Stimulated activated CD4-positive, alpha-beta T cell treated with anti-CD3 and anti-CD28 coated beads, Interleukin-1b, Interleukin-23, amount 100 ng/mL, for 1 hour (primary cell): ENCODE measurements around the gene GABRB1.

Experiments
- DNase-seq, 2 donors: peaks; one replicate each; pipeline ENCODE4 v3.0.0-alpha.2; 2020; ENCODE audit warnings: low read depth in 2 of 2

GABRB1 gene

DNA sequence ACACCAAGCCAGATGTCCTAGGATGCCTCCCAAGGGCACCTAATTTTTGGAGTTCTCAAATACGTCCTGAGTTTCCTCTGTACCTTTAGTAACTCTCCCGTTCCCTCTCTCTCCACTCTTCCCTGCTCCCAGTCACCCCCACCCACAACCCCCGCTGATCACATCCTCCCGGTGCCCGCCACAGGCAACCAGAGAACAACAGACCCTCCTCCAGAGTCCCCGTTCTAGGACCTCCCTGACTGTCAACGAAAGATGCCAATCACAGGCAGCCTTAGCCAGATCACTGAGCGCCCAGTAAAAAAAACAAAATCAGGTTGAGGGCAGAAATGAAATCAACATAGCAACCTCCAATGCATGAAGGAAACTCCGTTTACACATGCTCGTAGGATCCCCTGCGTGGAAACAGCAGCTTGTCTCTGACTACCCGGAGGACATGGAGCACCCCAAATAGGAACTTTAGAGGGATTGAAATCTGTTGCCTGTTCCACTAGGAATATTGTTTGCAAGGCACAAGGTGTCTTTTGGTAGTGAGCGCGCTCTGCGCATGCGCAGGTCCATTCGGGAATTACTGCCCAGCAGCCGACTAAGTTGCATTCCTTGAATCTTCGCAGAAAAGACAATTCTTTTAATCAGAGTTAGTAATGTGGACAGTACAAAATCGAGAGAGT, at the start of gene GABRB1:
TSS of gene GABRB1 (plus strand) at position 557 of the 668 bp plus-strand sequence.
- no peak for DNase-seq

GRCh38 chr4:46984781-46985180, 46.6 kb upstream of the GABRB1 start:
- no peak for DNase-seq

DNA sequence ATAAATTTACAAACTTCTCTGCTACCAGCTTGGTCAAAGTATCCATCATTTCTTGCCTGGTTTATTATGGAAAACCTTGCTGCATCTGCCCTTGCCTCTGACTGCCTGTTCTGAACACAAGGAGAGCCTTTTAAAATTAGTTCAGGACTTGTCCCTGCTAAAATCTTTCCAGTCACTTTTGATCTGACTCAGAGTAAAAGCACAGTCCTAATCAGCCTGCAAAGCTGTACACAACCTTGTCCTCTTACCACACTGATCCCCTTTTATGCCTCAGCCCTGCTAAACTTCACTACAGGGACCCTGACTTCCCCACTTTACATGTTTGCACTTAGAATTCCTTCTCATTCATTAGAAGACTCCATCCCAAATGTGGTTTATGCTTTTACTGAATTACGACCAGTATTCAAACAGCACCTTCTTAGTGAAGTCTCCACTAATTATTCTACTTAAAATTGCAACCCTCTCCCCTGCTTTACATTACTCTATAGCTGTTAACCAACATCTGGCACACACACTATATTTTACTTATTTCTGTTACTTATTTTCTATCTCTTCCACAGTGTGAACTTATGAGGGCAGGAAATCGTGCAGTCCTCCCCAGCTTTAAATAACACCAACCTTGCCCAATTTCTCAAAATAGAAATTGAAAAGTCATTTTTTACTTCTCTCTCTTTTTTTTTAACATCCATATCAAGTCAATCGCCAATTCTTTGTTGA, 44.3 kb upstream of the GABRB1 start:
- no peak for DNase-seq

- DNase-seq: no peak
Measured at GRCh38 chr4:46992338-46992737, 39.0 kb upstream of the GABRB1 start.

GRCh38 chr4:46993075-46994006, 38.0 kb upstream of the GABRB1 start, which contains the start of gene GABRA4:
Gene GABRA4, minus strand, starts transcription at chr4:46993581. Its CDS starts 157 bp downstream, at chr4:46993424.
- DNase-seq: no peak

GRCh38 chr4:46994007-46994405, 37.4 kb upstream of the GABRB1 start:
- DNase-seq: no peak

DNA sequence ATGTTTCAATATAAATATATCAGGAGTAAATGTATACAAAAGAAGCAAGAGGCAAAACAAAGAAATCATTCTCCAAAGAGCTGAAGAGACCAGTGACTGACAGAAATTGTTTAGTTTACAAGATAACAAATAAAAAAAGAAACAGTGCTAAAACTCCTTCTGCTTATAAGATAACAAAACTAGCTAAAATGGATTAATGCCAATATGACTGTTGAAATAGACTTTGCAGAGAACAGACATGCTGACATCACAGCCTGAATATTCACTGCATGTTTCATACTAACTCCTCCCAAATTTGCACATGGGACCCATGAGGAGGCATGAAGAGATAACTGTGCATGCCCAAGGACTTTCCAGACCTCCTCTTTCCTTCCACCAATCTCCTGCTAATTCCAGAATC, 31.8 kb upstream of the GABRB1 start:
- no peak for DNase-seq

DNA sequence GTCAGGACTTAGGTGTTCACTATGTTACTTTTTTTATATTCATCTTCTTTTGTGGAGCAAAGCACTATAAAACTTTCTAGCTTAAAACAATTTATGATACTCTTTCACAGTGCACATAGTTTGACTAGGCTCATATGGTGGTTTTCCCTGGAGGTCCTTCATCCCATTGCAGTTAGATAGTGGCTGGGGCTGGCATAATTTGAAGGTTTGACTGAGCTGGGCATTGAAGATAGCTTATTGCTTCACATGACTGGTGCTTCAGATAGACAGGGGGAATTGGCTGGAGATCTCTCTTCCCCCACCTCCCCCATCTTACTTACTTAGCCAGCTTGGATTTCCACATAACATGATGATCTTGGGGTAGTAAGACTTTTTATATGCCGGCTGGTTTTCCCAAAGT, 31.0 kb upstream of the GABRB1 start:
- no peak for DNase-seq

DNA sequence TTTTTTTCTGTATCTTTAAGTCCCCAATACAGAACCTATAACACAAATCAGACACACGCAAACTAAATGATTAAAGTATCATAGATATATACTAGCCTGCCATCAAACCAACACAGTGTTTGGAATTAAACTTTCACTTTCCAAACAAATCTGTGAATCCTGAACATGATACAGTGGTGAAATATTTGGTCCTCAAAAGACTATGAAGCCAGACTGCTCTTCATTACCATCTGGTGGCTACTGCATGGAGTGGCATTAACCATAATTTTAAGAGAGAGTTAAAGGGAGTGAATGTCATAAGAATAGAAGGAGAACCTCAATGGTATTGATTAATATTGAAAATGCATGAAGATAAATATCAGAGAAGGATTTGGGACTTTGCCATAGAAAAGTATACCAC, 28.8 kb upstream of the GABRB1 start:
- DNase-seq: no peak

DNA sequence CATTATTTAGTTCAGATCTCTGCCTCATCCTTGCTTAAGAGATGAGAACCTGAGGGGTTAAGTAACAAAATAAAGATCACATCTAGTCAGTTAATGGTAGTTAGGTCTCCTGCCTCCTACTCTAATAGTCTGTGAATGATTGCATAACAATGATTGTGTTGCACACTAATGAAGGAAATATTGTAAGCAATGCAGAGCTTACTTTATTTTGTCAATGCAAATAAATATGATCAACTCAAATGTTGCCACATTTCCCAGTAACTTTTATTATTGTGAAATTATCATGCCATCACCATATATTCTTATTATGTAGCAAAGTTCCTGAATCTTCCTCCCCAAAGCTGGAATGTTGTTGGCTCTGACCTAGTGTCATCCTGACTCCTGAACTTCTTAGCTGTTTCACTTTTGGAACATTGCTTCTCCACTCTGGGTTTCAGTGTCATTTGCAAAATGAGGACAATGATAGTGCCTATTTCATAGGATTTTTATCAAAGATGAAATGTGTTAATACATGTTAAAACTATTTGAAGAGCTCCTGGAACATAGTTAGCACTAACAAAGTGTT, 20.9 kb upstream of the GABRB1 start:
- DNase-seq: no peak

DNA sequence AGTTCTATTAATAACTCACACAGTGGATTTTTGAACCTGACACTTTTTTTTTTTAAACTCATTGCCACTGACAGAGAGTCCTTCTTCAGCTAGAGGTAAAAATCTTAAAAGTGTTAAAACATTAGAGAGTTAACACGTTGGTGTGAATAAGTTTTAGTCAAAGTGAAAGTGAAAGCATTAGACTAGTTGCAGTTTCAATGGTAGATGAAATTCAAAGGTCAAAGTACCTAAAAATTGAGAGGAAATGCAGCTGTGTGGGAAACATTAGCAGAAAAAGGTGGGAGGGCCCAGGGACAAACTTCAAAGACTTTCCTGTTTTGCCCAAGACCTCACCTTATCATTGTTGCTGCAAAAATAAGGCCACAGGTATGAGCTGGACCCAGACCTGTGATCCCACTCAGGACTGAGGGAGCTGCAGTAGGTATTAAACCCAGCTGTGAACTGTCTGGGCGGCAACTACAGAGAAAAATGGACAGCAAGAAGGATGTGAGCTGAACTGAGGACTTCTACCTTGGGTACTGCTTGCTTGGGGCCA, 20.4 kb upstream of the GABRB1 start:
- no peak for DNase-seq

- DNase-seq: no peak
Measured at GRCh38 chr4:47012676-47013075, 18.7 kb upstream of the GABRB1 start.

GRCh38 chr4:47013373-47013772, 18.0 kb upstream of the GABRB1 start:
- DNase-seq: no peak

DNA sequence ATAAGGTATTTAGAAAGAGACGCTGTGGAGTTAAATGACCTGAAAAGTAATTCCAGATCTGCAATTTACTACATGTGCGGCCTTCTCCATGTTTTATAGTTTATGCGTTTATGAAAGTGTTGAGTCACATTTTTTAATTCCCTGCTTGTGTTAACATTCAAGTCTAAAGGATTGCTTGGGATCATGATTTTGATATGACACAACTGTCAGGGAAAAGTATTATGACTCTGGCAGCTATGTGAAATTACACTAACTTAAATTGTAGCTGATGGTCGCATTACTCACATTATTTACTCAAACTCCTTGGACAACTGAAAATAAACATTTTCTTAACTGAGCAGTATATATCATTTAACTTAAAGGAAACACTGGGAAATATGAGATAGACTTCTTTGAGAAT, 14.3 kb upstream of the GABRB1 start:
- no peak for DNase-seq

DNA sequence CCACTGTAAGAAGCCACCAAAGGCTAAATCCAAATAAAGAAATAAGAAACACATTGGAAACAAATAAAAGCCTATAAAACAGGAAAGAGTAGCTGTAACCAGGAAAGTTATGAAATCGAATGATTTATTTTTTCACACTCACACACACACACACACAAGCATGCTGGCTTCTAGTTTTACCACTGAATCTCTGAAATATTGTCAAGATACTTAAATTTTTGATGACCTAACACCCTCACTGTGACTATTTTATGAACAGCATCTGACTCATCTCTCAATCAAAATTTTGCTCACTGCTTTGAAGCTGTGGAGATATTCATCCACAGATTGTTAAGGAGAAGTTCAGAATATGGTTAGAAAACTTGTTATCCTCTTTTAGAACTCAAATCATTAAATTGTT, 13.9 kb upstream of the GABRB1 start:
- DNase-seq: no peak

DNA sequence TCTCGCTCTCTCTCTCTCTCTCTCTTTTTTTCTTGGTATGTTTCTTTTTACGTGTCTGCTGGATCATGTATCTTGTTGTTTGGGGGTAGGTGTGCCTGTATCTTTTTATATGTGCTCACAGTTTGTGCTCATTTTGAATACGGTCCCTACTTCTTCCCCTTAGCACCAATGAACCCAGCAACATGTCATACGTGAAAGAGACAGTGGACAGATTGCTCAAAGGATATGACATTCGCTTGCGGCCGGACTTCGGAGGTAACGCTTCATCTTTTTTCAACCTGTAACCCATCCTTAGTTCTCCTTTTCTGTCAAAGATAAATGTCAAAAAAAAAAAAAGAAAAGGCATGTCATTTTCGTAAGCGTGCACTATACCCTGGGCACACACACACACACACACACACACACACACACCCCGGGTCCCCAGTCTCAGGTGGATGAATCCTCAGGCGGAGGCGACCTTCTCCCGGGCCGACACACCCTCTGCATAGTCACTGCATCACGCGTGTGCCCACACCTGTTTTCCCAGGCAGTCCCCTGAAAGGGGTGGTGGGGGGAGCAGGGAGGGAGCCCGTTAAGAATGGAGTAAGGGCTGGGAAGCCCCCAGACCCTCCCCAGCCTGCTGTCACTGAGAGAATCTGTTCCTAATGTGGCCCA, 511 bp downstream of the GABRB1 start:
- DNase-seq: no peak

DNA sequence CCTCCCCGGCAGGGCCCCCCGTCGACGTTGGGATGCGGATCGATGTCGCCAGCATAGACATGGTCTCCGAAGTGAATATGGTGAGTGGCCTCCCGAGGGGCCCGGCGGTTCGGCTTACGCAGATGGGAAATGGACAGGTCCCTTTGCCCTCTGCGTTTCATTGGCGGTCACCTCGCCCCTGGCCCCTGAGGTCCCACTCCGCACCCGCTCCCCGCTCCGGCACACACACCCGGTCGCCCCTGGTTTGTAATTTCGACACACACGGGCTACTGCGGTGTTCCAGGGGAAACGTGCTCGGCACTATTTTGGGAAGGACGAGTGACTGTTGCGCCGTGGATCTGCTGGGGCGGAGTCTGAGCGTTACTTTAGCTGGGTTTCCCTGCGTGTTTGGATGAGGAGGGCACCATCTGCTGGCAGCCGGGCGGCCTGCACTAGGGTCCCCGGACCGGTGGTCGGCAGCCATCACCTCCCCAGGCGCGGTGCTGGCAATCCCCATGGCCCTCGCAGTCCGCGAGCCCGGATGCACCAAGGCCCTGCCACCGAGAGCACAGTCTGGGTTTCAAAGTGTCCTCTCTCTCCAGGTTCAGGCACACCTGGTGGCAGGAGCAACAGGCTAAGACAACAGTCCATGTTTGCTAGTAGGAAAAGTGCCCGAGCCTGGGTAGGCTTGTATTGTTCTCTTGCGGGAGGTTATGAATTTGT, 1.2 kb downstream of the GABRB1 start:
- no peak for DNase-seq

GRCh38 chr4:47038263-47038662, 6.9 kb downstream of the GABRB1 start:
- no peak for DNase-seq

DNA sequence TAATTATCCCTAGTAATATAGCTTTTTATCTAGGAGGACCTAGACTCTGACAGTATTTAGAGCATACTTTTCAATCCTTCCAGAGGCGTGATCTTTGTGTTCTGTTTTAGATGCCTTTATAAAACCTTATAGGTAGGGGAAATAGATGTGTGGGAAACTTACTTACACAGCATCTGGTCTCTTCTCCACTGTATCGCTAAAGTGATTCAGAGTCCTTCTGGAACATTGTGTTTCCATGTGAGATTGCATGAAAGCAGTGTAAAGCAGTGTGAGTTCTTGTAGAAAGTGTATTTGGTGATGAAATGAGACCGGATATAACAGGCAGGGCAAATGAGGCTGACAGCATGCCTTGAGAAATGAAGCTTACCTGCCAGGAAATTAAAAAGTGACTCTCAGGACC, 9.5 kb downstream of the GABRB1 start:
- no peak for DNase-seq

DNA sequence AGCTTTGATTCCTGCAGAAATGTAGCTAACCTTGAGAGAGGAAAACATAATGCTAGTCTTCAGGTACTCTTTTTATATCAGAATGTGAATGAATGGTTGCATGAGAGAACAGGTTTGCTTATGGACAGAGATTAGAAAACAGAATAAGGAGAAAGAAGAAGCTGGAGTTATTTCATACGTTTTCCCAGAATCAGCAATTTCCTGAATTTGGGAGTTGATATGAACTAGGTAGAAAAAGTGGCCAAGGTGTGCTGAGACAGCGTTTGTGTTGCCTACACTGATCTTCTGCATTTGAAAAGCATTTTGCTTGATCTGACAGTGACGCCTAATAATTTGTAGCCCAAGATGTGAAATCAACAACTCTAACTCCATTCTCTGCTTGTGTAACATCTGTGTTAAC, 12.5 kb downstream of the GABRB1 start:
- no peak for DNase-seq

GRCh38 chr4:47045261-47045660, 13.9 kb downstream of the GABRB1 start:
- no peak for DNase-seq
